GM12865 (cell line): ENCODE measurements around the gene FBXO42.

Experiments used
- DNase-seq: peaks from one replicate; pipeline ENCODE4 v3.0.0; 2010; ENCODE audit warnings: low read depth
- H3K4me3 ChIP-seq: 2 replicates; pipeline ENCODE4 v1.5.1; 2011; ENCODE audit warnings: mild to moderate bottlenecking, low read depth, low read length, control low read depth
- CTCF ChIP-seq: IDR thresholded peaks from 2 replicates; pipeline ENCODE4 v1.5.1; 2011; ENCODE audit warnings: low read length, control low read depth, low read depth, inconsistent platforms; ENCODE audit not compliant: insufficient read depth; ENCODE audit errors: missing control alignments

Gene FBXO42

GRCh38 chr1:16211824-16212223 lies 140.5 kb downstream of the FBXO42 start:
- TF ChIP-seq CTCF: no peak
- no peak for DNase-seq
- no peak overlapping the region for H3K4me3 ChIP-seq

- H3K4me3 ChIP-seq: no peak overlapping the region
- DNase-seq: no peak
- no peak for TF ChIP-seq CTCF
Observed at GRCh38 chr1:16210581-16210980, 141.7 kb downstream of the FBXO42 start.

- no peak for TF ChIP-seq CTCF
- no peak for DNase-seq
- no peak overlapping the region for H3K4me3 ChIP-seq
Observed at GRCh38 chr1:16209847-16210407, 142.4 kb downstream of the FBXO42 start.

DNA sequence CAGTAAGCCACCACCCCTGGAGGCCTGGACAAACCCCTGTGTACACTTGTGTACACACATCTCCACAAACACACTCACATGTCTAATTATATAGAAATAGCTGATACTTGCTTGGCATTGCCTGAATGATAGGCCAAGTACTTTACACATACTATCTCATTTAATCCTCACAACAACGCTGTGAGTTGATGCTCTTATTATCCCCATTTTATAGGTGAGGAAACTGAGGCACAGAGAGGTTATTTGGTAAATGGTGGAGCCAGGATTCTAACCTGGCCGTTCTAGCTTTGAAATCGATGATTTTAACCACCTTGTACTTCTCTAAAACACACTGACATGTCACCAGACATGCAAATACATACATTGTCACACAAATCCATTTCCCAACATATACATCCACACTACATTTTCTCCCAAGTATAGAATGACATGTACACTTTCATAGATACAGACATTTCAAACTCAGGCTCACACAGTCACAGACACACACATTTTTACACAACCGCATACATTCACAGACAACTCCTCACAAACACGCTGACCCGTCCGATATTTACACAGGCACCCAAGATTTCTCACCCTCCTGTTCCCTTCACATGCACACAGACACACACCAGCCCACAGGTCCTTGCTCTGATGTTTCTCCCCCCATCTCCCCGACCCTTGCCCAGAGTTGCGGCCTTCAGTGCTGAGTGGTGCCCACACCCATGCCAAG lies 143.0 kb downstream of the FBXO42 start:
- H3K4me3 ChIP-seq: no peak overlapping the region
- no peak for TF ChIP-seq CTCF
- DNase-seq: no peak

DNA sequence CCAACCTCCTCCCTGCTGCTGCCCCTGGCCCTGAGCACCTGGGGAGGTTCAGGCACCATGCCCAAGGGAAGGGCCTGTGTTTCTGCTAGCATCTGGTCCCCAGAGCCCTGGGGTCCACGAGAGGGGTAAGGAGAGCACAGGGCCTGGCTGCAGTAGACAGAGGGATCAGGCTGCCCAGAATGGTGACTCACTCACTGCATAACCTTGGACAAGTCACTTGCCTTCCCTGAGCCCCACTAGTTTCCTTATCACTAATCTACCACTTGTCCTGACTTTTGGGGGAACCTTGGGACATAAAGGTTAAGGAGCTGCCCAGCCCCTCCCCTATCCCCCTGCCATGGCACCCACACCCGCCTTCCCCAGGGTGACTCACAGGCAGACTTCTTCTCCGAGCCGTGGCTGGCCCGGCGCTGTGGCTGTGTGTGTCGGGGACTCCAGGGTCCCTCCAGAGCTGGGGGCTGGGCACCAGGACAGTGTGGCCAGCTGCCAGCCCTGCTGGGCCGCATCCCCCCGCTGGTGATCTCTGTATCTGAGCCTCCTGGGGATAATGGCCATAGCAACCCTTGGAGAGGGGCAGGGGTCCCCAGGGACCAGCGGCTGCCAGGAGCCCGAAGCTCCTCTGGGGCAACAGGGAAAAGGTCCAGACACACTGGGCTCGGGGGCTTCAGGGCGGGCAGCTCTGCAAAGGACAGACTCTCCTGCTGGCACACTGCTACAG lies 143.9 kb downstream of the FBXO42 start:
- TF ChIP-seq CTCF: no peak
- DNase-seq: no peak
- no peak overlapping the region for H3K4me3 ChIP-seq

- no peak for DNase-seq
- H3K4me3 ChIP-seq: peak overlapping the region; percentile 56
- TF ChIP-seq CTCF: no peak
Observed at GRCh38 chr1:16207318-16208269, 144.7 kb downstream of the FBXO42 start.
